ENCODE results near the gene LRRC3.
"Not testable (repeated sequence)": the region's sequence is repeated elsewhere in the genome, so short reads cannot be mapped to it uniquely, and the experiment has no call there.

The LRRC3 gene

DNA sequence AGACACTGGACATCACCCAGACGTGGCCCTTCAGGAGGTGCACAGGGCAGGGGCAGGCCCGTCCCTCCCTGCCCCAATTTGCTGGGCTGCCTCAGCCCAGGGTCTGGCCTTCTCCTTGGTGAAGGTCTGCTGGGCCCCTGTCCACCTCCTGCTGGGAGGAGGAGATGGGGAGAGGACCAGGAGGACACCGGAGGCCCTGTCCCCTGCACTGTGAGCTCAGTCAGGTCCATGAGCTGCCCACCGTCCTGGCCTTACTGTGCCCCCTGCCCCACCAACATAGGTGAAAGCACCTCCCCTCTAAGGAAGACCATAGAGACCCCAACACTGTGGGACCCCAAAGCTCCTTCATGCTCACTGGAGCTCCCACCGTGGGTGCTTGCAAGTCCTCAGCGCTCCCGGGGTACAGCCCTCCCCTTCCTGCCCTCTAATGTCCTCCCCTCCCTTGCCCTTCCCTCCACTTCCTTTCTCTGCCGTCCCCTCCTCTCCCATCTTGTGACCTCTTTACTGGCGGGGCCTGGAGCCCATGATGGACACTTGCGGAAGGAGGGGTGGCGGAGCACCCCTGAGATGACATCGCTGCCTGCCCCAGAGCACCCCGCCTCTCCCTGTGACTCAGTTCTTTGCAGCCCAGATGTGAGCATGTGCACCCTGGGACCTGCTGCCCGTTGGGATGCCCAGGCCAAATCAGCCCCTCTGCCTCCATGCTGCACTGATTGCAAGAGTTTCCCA, 4.6 kb downstream of the LRRC3 start:
- FAIRE-seq: no peak

DNA sequence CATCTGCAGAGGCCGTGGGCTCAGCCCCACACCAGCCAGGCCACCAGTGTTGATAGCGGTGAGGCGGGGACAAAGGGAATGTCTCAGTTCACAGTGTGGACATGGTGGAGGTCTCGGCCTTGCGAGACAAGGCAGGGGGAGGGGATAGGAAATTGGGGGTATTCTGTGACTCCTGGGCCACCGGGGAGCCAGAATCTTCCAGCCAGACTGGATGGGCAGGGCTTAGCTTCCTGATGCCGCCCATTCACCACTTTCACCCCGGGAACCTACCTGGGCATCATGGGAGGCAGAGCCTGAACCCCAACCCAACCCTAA, 5.1 kb downstream of the LRRC3 start:
- no peak for FAIRE-seq

DNA sequence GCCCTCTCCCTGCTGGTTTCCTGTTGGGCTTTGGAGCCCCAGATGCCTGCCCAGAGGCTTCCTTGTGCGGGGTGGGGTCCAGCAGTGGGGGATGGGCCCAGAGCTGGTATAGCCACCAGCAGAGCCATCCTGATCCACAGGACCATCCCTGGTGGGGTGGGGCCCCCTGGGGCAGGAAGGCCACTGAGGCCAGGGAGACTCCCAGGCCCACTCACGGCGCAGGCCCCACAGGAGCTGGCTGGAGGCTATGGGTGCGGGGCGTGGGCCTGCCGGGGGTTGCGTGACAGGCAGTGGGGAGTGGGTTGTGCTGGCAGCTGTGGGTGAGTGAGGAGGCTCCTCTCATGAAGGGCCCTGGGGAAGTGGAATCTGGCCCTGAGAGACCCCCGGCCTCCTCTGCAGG, 5.7 kb downstream of the LRRC3 start:
- FAIRE-seq: no peak

- FAIRE-seq: no peak
Measured at GRCh38 chr21:44461464-44462001, 6.2 kb downstream of the LRRC3 start.

DNA sequence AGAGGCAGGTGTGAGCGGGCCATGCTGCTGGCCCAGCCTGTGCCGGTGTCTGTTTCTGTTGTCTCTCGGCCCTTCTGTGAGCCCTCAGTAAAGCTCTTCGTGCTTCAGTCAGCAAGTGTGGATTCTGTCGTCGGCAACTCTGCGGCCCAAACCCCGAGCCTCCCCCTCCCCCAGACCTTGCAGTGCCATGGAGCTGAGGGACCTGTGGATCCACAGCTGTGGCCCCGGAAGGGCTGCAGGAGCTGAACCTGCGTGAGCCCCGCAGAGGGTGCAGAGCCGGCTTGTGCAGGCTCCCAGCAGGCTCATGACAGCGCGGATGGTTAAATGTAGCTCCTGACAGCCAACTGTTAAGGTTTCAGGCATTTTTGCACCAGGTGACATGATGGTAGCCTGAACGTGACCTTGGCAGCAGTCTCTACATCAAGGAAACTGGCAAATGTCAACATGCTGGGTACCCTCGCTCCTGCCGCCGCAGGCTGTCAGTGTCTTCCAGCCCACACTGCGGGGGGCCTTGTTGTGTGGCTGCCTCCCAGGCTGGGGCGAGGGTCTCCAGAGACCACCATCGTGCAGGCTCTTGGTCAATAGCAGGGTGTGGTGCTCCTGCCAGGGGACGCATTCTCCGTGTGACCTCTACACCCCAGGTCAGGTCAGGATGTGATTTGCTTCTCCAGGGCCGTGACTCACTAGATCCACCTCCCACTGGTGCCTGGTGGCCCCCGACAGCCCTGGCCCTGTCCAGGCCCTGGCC, 7.0 kb downstream of the LRRC3 start:
- no peak for FAIRE-seq

DNA sequence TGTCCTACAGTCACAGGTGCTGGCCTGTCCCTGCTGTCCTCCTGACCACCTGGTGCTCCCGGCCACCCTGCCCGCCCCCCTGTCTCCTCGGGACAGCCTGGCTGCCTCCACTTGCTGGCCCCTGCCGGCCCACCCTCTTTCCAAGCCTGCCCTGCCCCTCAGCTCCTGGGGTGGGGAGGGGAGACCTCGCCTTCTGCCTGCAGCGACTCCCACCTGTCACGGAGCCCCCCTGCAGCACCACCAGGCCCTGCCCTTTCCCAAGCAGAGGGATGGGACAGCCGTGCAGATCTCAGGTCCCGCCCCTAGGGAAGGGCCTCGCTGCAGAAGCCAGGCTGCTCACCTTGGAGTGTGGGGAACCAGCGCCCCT, 7.5 kb downstream of the LRRC3 start:
- no peak for FAIRE-seq

DNA sequence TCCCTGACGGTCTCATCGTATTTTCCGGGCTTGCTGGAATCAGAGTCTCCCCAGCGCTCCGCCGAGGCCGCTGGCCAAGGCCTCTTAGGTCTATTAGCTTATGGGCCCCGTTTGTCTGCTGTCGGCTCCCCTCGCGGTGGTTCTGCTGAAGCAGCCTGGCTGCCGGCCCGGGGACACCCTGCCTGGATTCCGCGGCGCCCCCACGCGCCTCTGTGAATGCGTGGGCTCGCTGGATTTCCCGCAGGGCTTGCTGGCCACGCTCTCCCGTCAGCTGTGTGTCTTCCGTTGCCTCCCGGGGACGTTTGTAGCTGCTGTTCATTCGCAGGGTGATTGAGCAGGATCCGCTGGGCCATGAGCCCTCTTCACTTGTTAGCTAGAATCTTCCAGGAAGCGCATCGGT, 8.4 kb downstream of the LRRC3 start:
- FAIRE-seq: no peak

GRCh38 chr21:44464351-44464750, 9.0 kb downstream of the LRRC3 start:
- no peak for FAIRE-seq

GRCh38 chr21:44466351-44466954, 11.1 kb downstream of the LRRC3 start:
- FAIRE-seq: no peak

DNA sequence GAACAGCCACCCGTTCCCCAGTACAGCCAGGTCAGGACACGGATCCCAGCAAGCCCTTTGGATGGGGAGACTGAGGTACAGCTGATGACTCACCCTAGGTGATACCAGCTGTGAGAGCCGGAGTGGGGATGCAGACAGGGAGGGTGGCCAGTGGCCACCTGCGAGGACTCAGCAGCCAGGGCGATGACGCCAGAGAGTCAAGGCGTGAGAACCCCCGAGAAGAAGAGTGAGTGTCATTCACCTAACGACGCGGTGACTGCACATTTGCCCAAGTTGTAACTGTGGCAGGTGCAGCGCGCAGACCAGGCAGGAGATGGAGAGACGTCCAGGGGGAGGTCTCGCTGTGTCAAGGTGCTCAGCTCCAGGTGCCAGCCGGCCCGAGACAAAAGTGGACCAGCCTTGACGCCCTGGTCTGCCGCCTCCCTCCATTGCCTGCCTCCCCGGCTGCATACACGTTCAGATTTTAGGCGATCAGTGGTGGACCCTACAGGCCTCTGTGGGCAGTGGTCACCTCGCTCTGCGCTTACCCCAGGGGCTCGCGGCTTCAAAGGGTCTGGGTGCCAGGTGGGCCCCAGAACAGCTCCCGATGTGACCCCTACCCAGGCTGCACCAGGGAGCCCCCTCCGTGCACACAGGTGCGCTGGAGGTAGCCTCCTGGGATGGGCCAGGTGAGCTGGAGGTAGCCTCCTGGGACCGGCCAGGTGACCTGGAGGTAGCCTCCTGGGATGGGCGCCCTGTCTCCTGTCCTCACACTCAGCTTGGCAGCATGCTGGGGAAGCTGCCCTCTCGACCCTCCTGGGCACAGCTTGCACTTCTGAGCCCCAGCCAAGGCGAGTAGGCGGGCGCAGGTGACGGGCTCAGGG, 11.9 kb downstream of the LRRC3 start:
- FAIRE-seq: no peak

GRCh38 chr21:44467859-44468195, 12.5 kb downstream of the LRRC3 start:
- FAIRE-seq: no peak

DNA sequence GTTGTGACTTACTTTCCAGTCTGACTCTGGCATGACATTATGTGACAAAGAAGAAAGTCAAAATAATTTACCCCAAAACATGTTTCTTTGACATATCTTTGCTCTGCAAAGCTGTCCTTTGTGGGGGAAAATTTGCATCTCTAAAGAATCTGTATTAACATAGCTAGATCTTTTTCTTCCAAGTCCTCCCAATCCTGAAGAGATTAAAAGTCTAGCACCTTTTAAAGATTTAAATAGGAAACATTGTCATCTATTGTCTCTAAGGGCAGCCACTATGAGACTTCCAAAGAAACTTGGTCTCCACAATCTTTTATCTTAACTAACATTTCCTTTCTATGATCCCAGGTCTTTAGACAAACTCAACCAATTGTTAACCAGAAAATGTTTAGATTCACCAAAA, 16.0 kb downstream of the LRRC3 start:
- no peak for FAIRE-seq

DNA sequence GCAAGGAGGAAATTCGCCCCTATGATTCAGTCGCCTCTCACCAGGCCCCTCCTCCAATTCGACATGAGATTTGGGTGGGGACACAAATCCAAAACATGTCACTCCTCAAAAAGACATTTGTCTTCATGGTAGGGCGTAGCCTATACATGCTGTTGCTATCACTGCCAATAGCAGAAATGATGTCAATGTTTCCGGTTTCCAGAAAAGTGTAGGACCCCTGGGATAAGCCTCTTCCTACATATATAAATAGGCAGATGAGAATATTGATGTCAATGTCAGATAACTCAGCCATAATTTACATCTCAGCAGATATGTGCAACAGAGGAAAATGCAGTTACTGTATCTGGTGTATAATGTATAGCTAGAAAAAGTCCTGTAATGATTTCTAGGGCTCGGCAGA, 16.7 kb downstream of the LRRC3 start:
- FAIRE-seq: no peak

DNA sequence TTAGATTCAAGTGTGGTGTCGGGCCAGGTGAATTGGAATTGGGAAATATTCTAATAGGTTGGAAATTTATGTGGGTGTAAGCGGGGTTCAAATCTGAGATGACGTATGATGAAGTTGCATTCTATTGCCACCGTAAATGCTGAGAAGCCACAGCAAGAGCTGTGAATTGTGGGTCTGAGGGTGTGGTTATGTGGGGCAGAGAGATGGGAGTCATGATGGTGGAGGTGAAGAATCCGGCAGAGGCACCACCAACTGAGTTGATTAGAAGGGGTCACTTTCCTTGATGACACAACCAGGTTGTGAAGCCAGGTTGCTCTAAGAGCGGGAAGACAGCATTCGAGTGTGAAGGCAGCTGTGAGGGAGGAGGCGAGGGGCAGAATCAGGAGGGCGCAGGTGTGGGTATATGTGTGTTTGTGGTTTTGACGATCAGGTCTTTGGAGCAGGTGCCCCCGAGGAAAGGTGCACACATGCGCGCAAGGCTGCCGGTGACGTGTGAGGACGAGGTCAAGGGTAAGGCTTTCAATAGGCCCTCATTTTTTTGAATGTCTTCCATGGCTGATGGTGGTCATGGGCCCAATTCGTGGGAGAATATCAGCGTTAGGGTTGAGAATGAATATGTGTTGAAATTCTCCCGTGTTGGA, 18.7 kb downstream of the LRRC3 start:
- FAIRE-seq: no peak

GRCh38 chr21:44475266-44475845, 20.0 kb downstream of the LRRC3 start:
- FAIRE-seq: no peak

- FAIRE-seq: no peak
Measured at GRCh38 chr21:44477131-44477530, 21.8 kb downstream of the LRRC3 start.

DNA sequence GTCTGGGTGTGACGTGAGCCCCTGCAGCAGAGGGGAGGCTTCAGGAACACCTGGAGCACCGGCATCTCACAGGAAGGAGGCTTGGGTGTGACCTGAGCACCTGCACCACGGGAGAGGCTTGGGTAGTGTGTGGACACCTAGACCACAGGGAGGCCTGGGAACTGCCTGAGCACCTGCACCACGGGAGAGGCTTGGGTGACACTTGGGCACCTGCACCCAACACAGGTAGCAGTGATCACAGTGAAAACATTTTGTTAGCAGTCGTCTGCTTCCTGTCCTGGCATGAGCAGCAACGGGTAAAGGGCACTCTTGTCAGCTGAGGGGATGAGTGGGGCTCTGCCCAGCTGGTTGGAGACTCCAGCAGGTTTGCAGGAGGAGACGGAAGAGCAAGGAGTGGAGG, 22.4 kb downstream of the LRRC3 start:
- FAIRE-seq: no peak

GRCh38 chr21:44478124-44478800, 23.0 kb downstream of the LRRC3 start:
- no peak for FAIRE-seq

DNA sequence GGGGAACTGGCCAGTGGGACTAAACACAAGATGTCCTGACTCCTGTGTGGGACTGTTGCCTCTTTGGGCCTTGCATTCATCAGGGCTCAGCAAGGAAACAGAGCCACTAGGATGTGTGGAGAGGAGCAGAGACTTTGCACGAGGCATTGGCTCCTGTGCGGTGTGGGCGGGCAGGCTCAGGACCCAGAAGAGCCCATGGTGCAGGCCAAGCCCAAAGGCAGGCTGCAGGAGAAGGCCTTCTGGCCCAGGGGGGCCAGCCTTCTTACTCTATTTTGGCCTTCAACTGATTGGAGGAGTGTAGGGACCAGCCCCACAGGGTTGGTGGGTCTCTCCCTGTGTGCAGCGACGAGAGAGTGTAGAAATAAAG, 23.5 kb downstream of the LRRC3 start:
- FAIRE-seq: no peak

- FAIRE-seq: not testable (repeated sequence)
Measured at GRCh38 chr21:44479556-44480199, 24.4 kb downstream of the LRRC3 start.
